Activated T-helper 1 cell treated with anti-CD3 and anti-CD28 coated beads, Interleukin-2, amount 50 U/mL, for 16 hours (primary cell): Measurements from ENCODE around the gene RAB6A.
"Not testable (repeated sequence)": the region's sequence is repeated elsewhere in the genome, so short reads cannot be mapped to it uniquely, and the experiment has no call there.

Source experiments
- DNase-seq, 2 donors: peaks; one replicate each; pipeline ENCODE4 v3.0.0-alpha.2; 2020; ENCODE audit warnings: low read depth in 1 of 2, low spot score in 1 of 2

The RAB6A gene

DNA sequence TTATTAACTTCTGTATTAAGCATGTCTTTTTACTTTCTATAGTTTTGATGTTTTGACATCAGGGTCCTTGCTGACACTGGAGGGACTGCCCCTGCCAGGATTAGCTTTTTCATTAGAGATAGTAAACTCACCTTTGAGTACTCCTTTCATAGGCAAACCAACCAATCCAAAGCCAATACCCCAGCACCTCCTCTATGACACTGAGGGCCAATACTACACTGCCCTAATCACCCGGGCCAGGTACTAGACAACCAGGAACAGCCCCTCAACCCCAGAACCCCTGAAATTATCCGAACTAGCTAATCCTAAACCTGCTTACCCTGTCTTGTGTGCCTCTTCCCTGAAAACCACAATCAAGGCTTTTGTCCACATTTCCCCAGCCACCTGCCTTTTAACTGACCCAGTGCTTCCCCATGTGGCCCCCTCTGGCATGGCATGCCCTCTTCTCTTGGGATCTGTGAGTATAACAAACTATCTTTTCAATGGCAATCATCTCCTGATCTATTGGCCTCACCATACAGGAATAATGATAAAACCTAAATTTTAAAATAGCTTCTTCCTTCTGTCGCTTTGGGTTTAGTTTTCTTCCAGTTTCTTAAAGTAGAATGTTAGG is 31.2 kb downstream of the RAB6A start:
- no peak for DNase-seq

DNA sequence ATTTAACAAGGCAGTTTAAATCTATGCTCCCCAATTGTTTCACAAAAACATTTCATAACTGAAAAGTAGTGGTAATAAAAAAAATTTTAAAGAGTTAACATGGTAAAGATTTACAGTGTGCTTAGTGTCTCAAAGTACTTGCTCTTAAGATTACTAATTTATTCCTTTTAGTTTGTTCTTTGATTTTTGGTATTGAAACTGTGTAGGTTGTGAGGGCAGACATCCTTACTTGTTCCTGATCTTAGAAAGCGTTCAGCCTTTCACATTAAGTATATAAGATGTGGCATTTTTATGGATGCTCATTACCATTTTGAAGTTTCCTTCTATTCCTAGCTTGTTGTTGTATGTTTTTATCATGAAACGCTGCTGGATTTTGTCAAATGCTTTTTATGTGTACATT is 32.9 kb downstream of the RAB6A start:
- no peak for DNase-seq

- no peak for DNase-seq
Measured at GRCh38 chr11:73726825-73727224, 34.0 kb downstream of the RAB6A start.

- no peak for DNase-seq
Measured at GRCh38 chr11:73717136-73717535, 43.7 kb downstream of the RAB6A start.

- DNase-seq: no peak
Measured at GRCh38 chr11:73716153-73717056, 44.5 kb downstream of the RAB6A start.

DNA sequence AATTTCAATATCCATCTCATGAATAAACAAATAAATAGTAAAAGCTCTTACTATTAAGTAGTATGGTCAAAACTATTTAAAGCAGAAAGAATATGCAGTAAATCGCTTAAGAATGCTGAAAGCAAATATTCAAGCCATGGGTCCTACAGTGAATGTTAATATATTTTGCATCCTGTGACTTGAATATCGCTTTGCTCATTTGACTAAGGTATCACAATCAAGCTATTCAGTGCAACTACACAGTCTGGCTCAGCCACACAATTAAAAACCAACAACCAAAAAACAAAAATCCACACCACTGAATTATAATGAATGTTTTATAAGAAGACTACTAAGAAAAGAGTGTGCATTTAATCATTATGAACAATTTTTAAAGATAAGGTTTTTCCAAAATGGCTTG is 45.3 kb downstream of the RAB6A start:
- DNase-seq: no peak

DNA sequence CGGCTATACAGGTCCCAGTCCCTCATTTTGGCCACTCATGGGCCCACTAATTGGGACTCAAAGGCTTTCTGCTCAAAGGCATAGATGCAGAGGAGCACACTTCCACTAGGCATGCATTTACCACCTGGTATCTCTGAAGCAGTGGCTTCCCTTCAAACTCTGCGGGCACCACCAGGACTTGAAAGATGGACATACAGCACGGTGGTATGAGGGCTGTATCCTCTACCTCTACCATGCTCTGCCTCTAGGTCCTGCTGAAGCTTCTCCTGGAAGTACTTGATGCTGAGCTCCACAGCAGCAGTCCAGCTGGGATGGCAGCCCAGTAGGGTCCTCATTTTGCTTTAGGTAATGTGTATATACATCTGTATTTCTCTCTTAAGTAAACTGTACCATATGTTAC is 49.9 kb downstream of the RAB6A start:
- DNase-seq: no peak

DNA sequence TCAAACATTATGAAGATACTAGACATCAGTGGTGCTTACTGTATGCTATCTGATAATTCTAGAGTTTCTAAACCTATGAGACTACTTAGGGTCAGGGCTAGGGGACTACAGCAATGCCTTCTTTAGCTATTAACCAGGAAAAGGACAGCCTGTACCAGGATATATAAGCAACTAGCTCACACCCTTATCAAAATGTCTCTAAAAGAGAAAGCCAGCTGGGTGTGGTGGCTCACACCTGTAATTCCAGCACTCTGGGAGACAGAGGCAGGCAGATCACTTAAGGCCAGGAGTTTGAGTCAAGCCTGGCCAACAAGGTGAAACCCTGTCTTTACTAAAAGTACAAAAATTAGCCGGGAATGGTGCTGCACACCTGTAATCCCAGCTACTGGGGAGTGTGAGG is 55.8 kb downstream of the RAB6A start:
- no peak for DNase-seq

GRCh38 chr11:73693899-73694525 is 66.9 kb downstream of the RAB6A start:
- DNase-seq: no peak

GRCh38 chr11:73680687-73681086 is 80.2 kb downstream of the RAB6A start:
- no peak for DNase-seq

DNA sequence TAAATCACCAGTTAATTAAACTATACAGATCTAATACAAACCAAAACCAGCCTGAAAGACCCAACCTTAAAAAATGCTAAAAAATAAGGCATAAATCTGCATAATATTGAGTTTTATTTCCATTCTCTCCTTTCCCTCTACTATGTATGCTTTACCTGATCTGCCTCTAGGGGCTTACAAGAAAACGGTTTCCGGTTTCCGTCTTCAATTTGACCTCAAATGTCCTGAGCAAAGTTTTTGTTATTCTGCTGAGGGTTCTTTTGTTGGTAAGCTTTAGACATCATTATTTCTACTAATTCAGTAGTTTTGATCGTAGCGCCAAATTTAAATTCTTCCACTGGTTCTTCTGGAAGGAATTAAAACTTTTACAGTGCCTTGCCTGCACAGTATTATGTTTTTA is 84.3 kb downstream of the RAB6A start:
- DNase-seq: not testable (repeated sequence)

- DNase-seq: no peak
Measured at GRCh38 chr11:73671701-73672100, 89.2 kb downstream of the RAB6A start.

GRCh38 chr11:73670808-73671207 is 90.1 kb downstream of the RAB6A start:
- DNase-seq: no peak

- DNase-seq: no peak
Measured at GRCh38 chr11:73667891-73668290, 93.0 kb downstream of the RAB6A start.

GRCh38 chr11:73664877-73665276 is 96.0 kb downstream of the RAB6A start:
- DNase-seq: no peak

GRCh38 chr11:73663604-73664495 is 97.0 kb downstream of the RAB6A start:
- DNase-seq: no peak

DNA sequence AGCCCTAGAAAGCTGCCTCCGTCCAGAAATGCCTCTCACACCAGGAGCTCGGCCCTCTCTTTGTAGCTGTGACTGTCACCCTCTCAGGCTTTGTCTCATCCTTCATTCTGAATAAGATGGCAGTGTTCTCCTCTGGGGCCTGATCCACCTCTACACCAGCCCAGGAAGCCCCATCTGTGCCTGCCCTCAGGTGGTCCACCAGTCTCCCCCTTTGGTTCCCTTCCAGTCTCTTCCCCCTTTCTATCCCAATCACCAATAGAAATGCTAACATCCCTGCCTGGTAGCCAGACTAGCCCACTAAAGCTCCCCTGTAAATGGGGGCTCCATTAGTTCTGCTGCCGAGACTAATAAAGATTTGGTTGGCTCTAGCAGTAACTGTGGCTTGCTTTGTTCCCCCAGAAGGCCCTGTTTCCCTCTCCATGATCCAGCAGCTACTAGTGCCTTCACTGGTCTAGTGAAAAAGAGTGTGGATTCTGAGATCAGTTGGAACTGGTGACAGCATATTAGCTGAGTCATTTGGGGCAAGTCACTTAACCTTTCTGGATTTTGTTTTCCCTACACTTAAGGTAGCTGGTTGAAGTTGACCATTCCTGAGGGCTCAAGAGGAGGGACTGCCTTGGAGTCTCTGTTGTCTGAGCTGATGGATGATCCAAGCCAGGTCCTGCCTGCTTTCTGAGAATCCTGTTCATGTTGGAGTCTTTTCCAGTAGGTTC is 98.3 kb downstream of the RAB6A start:
- DNase-seq: no peak

- DNase-seq: peak; percentile 71 to 78
Measured at GRCh38 chr11:73661035-73661628, 99.7 kb downstream of the RAB6A start.

- no peak for DNase-seq
Measured at GRCh38 chr11:73660497-73661034, 100.3 kb downstream of the RAB6A start.

DNA sequence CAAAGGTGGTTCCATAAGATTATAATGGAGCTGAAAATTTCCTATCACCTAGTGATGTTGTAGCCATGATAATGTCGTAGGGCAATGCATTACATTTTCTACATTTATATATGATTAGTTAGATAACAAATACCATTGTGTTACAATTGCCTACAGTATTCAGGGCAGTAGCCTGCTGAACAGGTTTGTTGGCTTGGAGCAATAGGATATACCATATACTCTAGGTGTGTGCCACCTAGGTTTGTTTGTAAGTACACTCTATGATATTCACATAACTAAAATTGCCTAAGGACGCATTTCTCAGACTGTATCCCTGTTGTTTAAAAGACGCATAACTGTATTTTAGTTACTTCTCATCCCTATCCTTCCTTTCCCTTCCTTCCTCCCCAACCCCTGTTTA is 100.9 kb downstream of the RAB6A start:
- DNase-seq: no peak
